IMR-90 (cell line): Measurements from ENCODE around the gene AFTPH.

ENCODE experiments used
- POLR2A ChIP-seq: IDR thresholded peaks from 2 replicates; pipeline ENCODE4 v1.6.1; 2012; ENCODE audit warnings: mild to moderate bottlenecking, low read depth, low read length
- SMC3 ChIP-seq: fragments of 150-350 bp; IDR thresholded peaks from 2 replicates; pipeline ENCODE4 v1.6.1; 2016; ENCODE audit warnings: low read depth, mild to moderate bottlenecking, antibody characterized with exemption, low read length, moderate library complexity

DNA sequence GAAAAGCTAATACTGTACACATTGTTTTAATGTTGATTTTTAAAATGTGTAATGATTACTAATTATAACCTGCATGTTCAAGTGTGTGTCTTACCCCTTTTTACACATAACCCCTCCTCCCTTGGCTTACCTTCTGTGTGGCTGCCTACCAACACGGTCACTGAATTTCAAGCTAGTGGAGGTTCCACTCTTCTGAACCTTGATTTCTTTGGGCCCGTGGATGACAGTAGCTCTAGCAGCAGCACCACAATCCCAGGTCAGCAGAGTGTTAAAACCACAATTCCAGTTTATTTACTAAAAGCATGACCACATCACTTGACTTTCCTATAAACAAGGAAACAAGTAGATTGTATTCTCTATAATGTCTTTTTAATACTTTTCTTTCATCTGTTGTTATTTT, 56.9 kb downstream of the AFTPH start:
- TF ChIP-seq POLR2A: no peak
- TF ChIP-seq SMC3: no peak
